Measurements from ENCODE around the gene MLLT10. TPM values are rescaled to one million over a fixed set of nuclear protein-coding genes. Genes with fewer than 3 reads are reported as not detected.

MLLT10 gene
- total and polyA plus RNA-seq, 4 experiments from 2014 or later: 5.2 to 73.4 (median 36.5) TPM

DNA sequence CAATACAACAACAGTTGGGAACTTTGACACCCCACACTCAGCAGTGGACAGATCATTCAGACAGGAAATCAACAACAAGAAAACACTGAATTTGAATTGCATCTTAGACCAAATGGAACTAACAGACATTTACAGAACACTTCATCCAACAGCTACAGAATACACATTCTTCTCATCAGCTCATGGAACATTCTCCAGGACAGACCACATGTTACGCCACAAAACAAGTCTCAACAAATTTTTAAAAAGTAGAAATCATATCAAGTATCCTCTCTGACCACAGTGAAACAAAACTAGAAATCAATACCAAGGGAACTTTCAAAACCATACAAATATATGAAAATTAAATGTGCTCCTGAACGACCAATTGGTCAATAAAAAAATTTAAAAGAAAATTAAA lies 257.2 kb downstream of the MLLT10 start:
- Histone ChIP-seq H3K4me1 (ENCODE audit: insufficient read depth, low read length) (no peaks in the 10 kb centered on the region), H3K27ac (ENCODE audit: low read depth, low read length) (no peak overlapping the region), H3K27me3 (ENCODE audit: insufficient read depth, low read length) (no peaks in the 10 kb centered on the region), H3K9me3 (ENCODE audit: control insufficient read depth in 1 of 2, low read length in 2 of 2) (no peaks in the 10 kb centered on the region), H3K36me3 (ENCODE audit: insufficient read depth, low read length) (no peaks in the 10 kb centered on the region), H3K4me3 (ENCODE audit: low read length in 2 of 2) (no peak overlapping the region)
- POLR2A ChIA-PET (ENCODE audit: partially characterized antibody): no interaction called here
- H3K4me3 Mint-ChIP-seq: no peak overlapping the region
- H3K27me3 Mint-ChIP-seq: no peaks in the 10 kb centered on the region
- H3K36me3 Mint-ChIP-seq: peaks cover 19 to 34% of the 10 kb centered on the region in 2 donors
- H3K9me3 Mint-ChIP-seq: peaks cover 0 to 22% (median 11%) of the 10 kb centered on the region in 8 donors
- intact Hi-C loops (cut with micrococcal nuclease): no loop called here
- CTCF ChIA-PET (ENCODE audit: partially characterized antibody): interaction anchor here (1.4 kb wide), 1 partner anchor 10 kb away, joined by 3 read pairs; no protein-coding TSS in a partner anchor
- no peak overlapping the region for H3K27ac Mint-ChIP-seq
- peaks cover 0 to 4% (median 2%) of the 10 kb centered on the region in 4 donors for H3K4me1 Mint-ChIP-seq
- DNase-seq: no peak

Small RNAs within 50 kb of the gene (microRNA-seq; reads per million reads assigned to microRNA genes)
- not detected for gene MIR1915 (ENCODE audit: borderline microRNAs expressed, borderline number of aligned reads, borderline replicate concordance)

Other genes starting within 250 kb of the MLLT10 start
- gene SKIDA1, start 8.6 kb upstream of the MLLT10 start, total RNA-seq: under 1 TPM; 0.39 to 0.73 TPM
- gene SKIDA1, start 8.6 kb upstream of the MLLT10 start, polyA plus RNA-seq: under 1 TPM; 0.13 to 0.94 TPM